HepG2 (cell line): ENCODE results near the gene GINS3. TPM values are rescaled to one million over a fixed set of nuclear protein-coding genes. Genes with fewer than 3 reads are reported as not detected.
"Not testable (repeated sequence)": the region's sequence is repeated elsewhere in the genome, so short reads cannot be mapped to it uniquely, and the experiment has no call there.

Source experiments
- ATAC-seq: fragments of 200-7000 bp; cut with Tn5 transposase; 3 replicates; pipeline ENCODE4 v1.9.1; 2020; ENCODE audit warnings: mild to moderate bottlenecking, moderate library complexity
- BruUV-seq: library from RNA; stranded (reverse); fragments of 400-500 nt; replicated peaks from 2 replicates; lab custom pipeline; 2021; lab: Mats Ljungman, UMichigan
- CTCF ChIA-PET: fragments of 300-600 bp; formaldehyde crosslinking; extraction: SDS; loops from one replicate; lab custom pipeline; 2021; ENCODE audit warnings: low total read pairs, inconsistent platforms, low intra/inter-chr PET ratio; lab: Yijun Ruan, JAX
- POLR2A ChIA-PET: fragments of 350-600 bp; sonication (Branson Sonifier 250); formaldehyde crosslinking; loops from one replicate; lab custom pipeline; 2020; ENCODE audit warnings: antibody characterized with exemption, inconsistent platforms; lab: Yijun Ruan, JAX
- DNase-seq: peaks from one replicate; pipeline ENCODE4 v3.0.0-alpha.2; 2015; ENCODE audit warnings: low spot score
- FAIRE-seq: peaks from 3 replicates; lab custom pipeline; 2011; peaks lifted over from hg19 to GRCh38; lab: Jason Lieb, UNC
- H2AFZ ChIP-seq: one replicate; pipeline ENCODE4 v1.6.1; 2011; ENCODE audit warnings: low read length, inconsistent platforms
- H3K27ac ChIP-seq: fragments of 300-600 bp; 3 replicates; pipeline ENCODE4 v1.8.0; 2011; ENCODE audit warnings: mixed run types, mild to moderate bottlenecking, mixed read lengths, low read length, inconsistent platforms; ENCODE audit not compliant: insufficient read depth; ENCODE audit errors: extremely low read length
- H3K27me3 ChIP-seq, 2 experiments: fragments of 200-600 bp in 1 of 2; 2 replicates in 1 of 2; 3 replicates in 1 of 2; pipeline versions ENCODE4 v1.6.0 to v1.8.0; 2011; ENCODE audit warnings: low read length in 2 of 2, mild to moderate bottlenecking in 2 of 2, moderate library complexity in 2 of 2, inconsistent platforms in 1 of 2; ENCODE audit not compliant: insufficient read depth in 2 of 2, control insufficient read depth in 1 of 2
- H3K36me3 ChIP-seq, 2 experiments: fragments of 200-600 bp in 1 of 2; replicated peaks in 1 of 2; 2 replicates in 1 of 2; 3 replicates in 1 of 2; pipeline versions ENCODE4 v1.5.1 to v1.8.0; 2011; ENCODE audit warnings: low read length in 2 of 2, inconsistent platforms in 1 of 2; ENCODE audit not compliant: insufficient read depth in 2 of 2, control insufficient read depth in 1 of 2
- H3K4me1 ChIP-seq: 2 replicates; pipeline ENCODE4 v1.5.1; 2012; ENCODE audit warnings: low read length, inconsistent platforms; ENCODE audit not compliant: insufficient read depth
- H3K4me2 ChIP-seq: 2 replicates; pipeline ENCODE4 v1.6.0; 2011; ENCODE audit warnings: low read depth, low read length, inconsistent platforms
- H3K4me3 ChIP-seq, 3 experiments: fragments of 200-600 bp in 1 of 3; sonication (generic), shearing (Covaris generic) in 1 of 3; replicated peaks in 1 of 3; 2 replicates each; pipeline ENCODE4 v1.5.1; 2011 to 2016; ENCODE audit warnings: low read length in 3 of 3, inconsistent platforms in 2 of 3, low read depth in 2 of 3, mild to moderate bottlenecking in 2 of 3, control low read depth in 1 of 3, mixed read lengths in 1 of 3; ENCODE audit not compliant: insufficient read depth in 1 of 3
- H3K79me2 ChIP-seq: one replicate; pipeline ENCODE4 v1.6.1; 2011; ENCODE audit warnings: low read length, inconsistent platforms; ENCODE audit not compliant: insufficient read depth
- H3K9ac ChIP-seq: 2 replicates; pipeline ENCODE4 v1.6.0; 2011; ENCODE audit warnings: mild to moderate bottlenecking, low read depth, low read length, inconsistent platforms; ENCODE audit not compliant: insufficient read depth
- H3K9me3 ChIP-seq: 2 replicates; pipeline ENCODE4 v1.5.1; 2012; ENCODE audit warnings: mild to moderate bottlenecking, low read length
- H4K20me1 ChIP-seq: 2 replicates; pipeline ENCODE4 v1.6.0; 2011; ENCODE audit warnings: inconsistent platforms, mild to moderate bottlenecking, low read length, moderate library complexity; ENCODE audit not compliant: insufficient read depth
- BRF2 ChIP-seq: sonication (generic); formaldehyde crosslinking; IDR thresholded peaks from 2 replicates; pipeline ENCODE4 v1.8.1; 2022; ENCODE audit warnings: mild to moderate bottlenecking, missing genetic modification reagents
- PRPF4 ChIP-seq: fragments of 200-400 bp; formaldehyde crosslinking; IDR thresholded peaks from 2 replicates; pipeline ENCODE4 v1.6.1; 2016; ENCODE audit warnings: low read length, low read depth; ENCODE audit not compliant: poor library complexity, severe bottlenecking
- ZFX ChIP-seq: sonication (generic); formaldehyde crosslinking; IDR thresholded peaks from 2 replicates; pipeline ENCODE4 v1.4.0; 2020; ENCODE audit warnings: mild to moderate bottlenecking, low read depth, missing genetic modification reagents, moderate library complexity
- WGBS: methylation state at CpG from one replicate; pipeline ENCODE4 v1.1.6; 2017; ENCODE audit warnings: low lambda C conversion rate; 5-methylcytosine and 5-hydroxymethylcytosine counted together
- in situ Hi-C: cut with HindIII; loops from 2 replicates; pipeline ENCODE4 v1.10.0; 2017; ENCODE audit warnings: low pct_unique_long_range_greater_than_20kb; ENCODE audit not compliant: extremely low pct_ligation_motif_present
- intact Hi-C: fragments of 100-400 bp; cut with micrococcal nuclease; formaldehyde crosslinking; loops from one replicate; pipeline ENCODE4 v1.10.0; 2022; ENCODE audit not compliant: unreplicated experiment
- polyA plus RNA-seq, 8 experiments: library from polyadenylated mRNA; depleted of rRNA in 3 of 8; stranded (reverse) in 7 of 8; unstranded in 1 of 8; fragments of >200 nt; fragmentation: Illumina TruSeq in 4 of 8; extraction: Trizol in 4 of 8; gene quantifications; 2 replicates each; pipeline versions ENCODE4 v1.2.1 to v1.2.3, GENCODE V29; 2011 to 2016; ENCODE audit warnings: low read depth in 4 of 8, missing spikeins in 1 of 8, mixed read lengths in 1 of 8; ENCODE audit not compliant: insufficient read depth in 1 of 8
- total RNA-seq, 5 experiments: library from RNA; depleted of rRNA; stranded (reverse); fragments of >200 nt; fragmentation: Illumina TruSeq; extraction: Trizol; gene quantifications; 2 replicates each; pipeline ENCODE4 v1.2.3, GENCODE V29; 2016; ENCODE audit warnings: low read depth in 1 of 5

Gene GINS3
- total and polyA plus RNA-seq, 2 of the 13 experiments (the other 11 are each of a cell fraction or from before 2014, with no cell fraction given): 6.5 to 19.3 TPM

GRCh38 chr16:58415003-58415402 lies 22.7 kb downstream of the GINS3 start:
- in situ Hi-C loops: no loop called here
- H3K4me2 ChIP-seq: no peak overlapping the region
- FAIRE-seq (no peak), DNase-seq (no peak), ATAC-seq (no peak)
- TF ChIP-seq ZFX (no peak), BRF2 (CRISPR knock-in tag) (no peak), PRPF4 (no peak)
- no TSS peak for BruUV-seq
- intact Hi-C loops: no loop called here
- no peaks in the 10 kb centered on the region for H3K9me3 ChIP-seq
- no peak overlapping the region for H3K9ac ChIP-seq
- no peak overlapping the region for H3K4me3 ChIP-seq
- H3K36me3 ChIP-seq: no peaks in the 10 kb centered on the region
- ChIA-PET POLR2A (no interaction called here), CTCF (no interaction called here)
- 0 out of 5 replicates have a peak, but pooled peaks cover 0 to 3% of the 10 kb centered on the region in 2 experiments for H3K27me3 ChIP-seq
- no peaks in the 10 kb centered on the region for H3K4me1 ChIP-seq
- no peaks in the 10 kb centered on the region for H4K20me1 ChIP-seq
- 30% methylated on average over 4 of the region's 4 CpGs for WGBS
- H3K79me2 ChIP-seq: no peaks in the 10 kb centered on the region
- no peak overlapping the region for H2AFZ ChIP-seq
- H3K27ac ChIP-seq: no peak overlapping the region

- H2AFZ ChIP-seq, ATAC-seq, H4K20me1 ChIP-seq, in situ Hi-C loops, H3K4me1 ChIP-seq, H3K79me2 ChIP-seq, H3K4me3 ChIP-seq, H3K4me2 ChIP-seq, BruUV-seq, H3K27me3 ChIP-seq, H3K9ac ChIP-seq, H3K36me3 ChIP-seq, intact Hi-C loops, CTCF ChIA-PET, H3K27ac ChIP-seq, FAIRE-seq, DNase-seq, H3K9me3 ChIP-seq: not testable (repeated sequence)
- POLR2A ChIA-PET: interaction anchor here (0.7 kb wide), 1 partner anchor 15 kb away, joined by 3 read pairs; no protein-coding TSS in a partner anchor
- WGBS: 25% methylated on average over 5 of the region's 5 CpGs
Measured at GRCh38 chr16:58415961-58416360, 23.7 kb downstream of the GINS3 start.
